Spleen (tissue), 11 donors: ENCODE results near the gene TBC1D19. TPM values are rescaled to one million over a fixed set of nuclear protein-coding genes. Genes with fewer than 3 reads are reported as not detected.

Experiments used
- DNase-seq: peaks from one replicate; pipeline ENCODE4 v3.0.0-alpha.2; 2020
- H3K27ac ChIP-seq, 8 donors: fragments of 200-600 bp; sonication (generic) in 7 of 8; 1 replicate in 4 of 8; 2 replicates in 4 of 8; pipeline versions ENCODE4 v1.5.0 to v1.8.0; 2016 to 2021; ENCODE audit warnings: inconsistent platforms in 4 of 8, mild to moderate bottlenecking in 4 of 8, moderate library complexity in 1 of 8
- H3K27me3 ChIP-seq, 7 donors: fragments of 200-600 bp; sonication (generic) in 6 of 7; replicated peaks in 1 of 7; 1 replicate in 4 of 7; 2 replicates in 3 of 7; pipeline versions ENCODE4 v1.5.0 to v1.8.0; 2016 to 2021; ENCODE audit warnings: inconsistent platforms in 3 of 7, mild to moderate bottlenecking in 1 of 7
- H3K36me3 ChIP-seq, 6 donors: fragments of 200-600 bp; sonication (generic) in 5 of 6; 1 replicate in 4 of 6; 2 replicates in 2 of 6; pipeline versions ENCODE4 v1.5.0 to v1.8.0; 2016 to 2021; ENCODE audit warnings: inconsistent platforms in 2 of 6
- H3K4me1 ChIP-seq, 6 donors: fragments of 200-600 bp; sonication (generic) in 5 of 6; 1 replicate in 3 of 6; 2 replicates in 3 of 6; pipeline versions ENCODE4 v1.5.0 to v1.8.0; 2016 to 2021; ENCODE audit warnings: inconsistent platforms in 3 of 6
- H3K4me3 ChIP-seq, 8 donors: fragments of 200-600 bp; sonication (generic) in 7 of 8; 1 replicate in 4 of 8; 2 replicates in 4 of 8; pipeline versions ENCODE4 v1.5.0 to v1.8.0; 2016 to 2021; ENCODE audit warnings: inconsistent platforms in 4 of 8, mild to moderate bottlenecking in 4 of 8, moderate library complexity in 2 of 8
- H3K9me3 ChIP-seq, 8 donors: fragments of 200-600 bp; sonication (generic) in 7 of 8; 1 replicate in 4 of 8; 2 replicates in 4 of 8; pipeline versions ENCODE4 v1.5.0 to v1.8.0; 2016 to 2021; ENCODE audit warnings: inconsistent platforms in 4 of 8
- CTCF ChIP-seq, 11 experiments: fragments of 200-600 bp in 7 of 11; fragments of 450-650 bp in 4 of 11; sonication (generic) in 4 of 11; IDR thresholded peaks in 8 of 11; conservative IDR thresholded peaks in 3 of 11; 1 replicate in 7 of 11; 2 replicates in 4 of 11; pipeline versions ENCODE4 v1.4.0 to v1.8.0; 2016 to 2021; ENCODE audit warnings: antibody characterized with exemption in 11 of 11, inconsistent platforms in 4 of 11, mild to moderate bottlenecking in 1 of 11
- POLR2A ChIP-seq, 3 donors: fragments of 450-650 bp; IDR thresholded peaks; one replicate each; pipeline ENCODE4 v1.5.1; 2017; ENCODE audit warnings: antibody characterized with exemption in 3 of 3, mild to moderate bottlenecking in 1 of 3
- POLR2AphosphoS5 ChIP-seq, 3 donors: sonication (generic); formaldehyde crosslinking; IDR thresholded peaks; one replicate each; pipeline ENCODE4 v1.5.1; 2017; ENCODE audit warnings: antibody characterized with exemption in 3 of 3
- whole genome bisulfite sequencing, 5 donors: extraction: QIAGEN DNeasy Blood & Tissue Kit in 3 of 5; methylation state at CpG; one replicate each; pipeline versions ENCODE4 v1.1.5 to v1.1.7; 2013 to 2018; 5-methylcytosine and 5-hydroxymethylcytosine counted together
- intact Hi-C: fragments of 100-400 bp; cut with DNase I; formaldehyde crosslinking; loops from one replicate; pipeline ENCODE4 v1.15.0; 2023; ENCODE audit warnings: low total_unique reads
- polyA plus RNA-seq, 3 donors: library from polyadenylated mRNA; stranded (reverse); fragments of 200-250 nt; gene quantifications; one replicate each; pipeline ENCODE4 v1.2.1, GENCODE V29; 2013
- total RNA-seq, 7 donors: library from RNA; depleted of rRNA in 3 of 7; stranded (reverse); fragments of >200 nt in 3 of 7; fragmentation: NEBNext Ultra II Directional in 4 of 7; extraction: Animal tissue kit (Norgen Biotek cat#: 25700) in 4 of 7; gene quantifications; one replicate each; pipeline versions ENCODE4 v1.1.0 to v1.2.1, GENCODE V29; 2016 to 2021
- donor health status: healthy with polysubstance abuse.
- donor health status: DM: no; HTN: no; CAD: no; lungs with moderate emphysema.
- donor health status: DM: no; HTN: no; CAD: no.
- donor health status: Bipolar disorder and iron deficiency.
- donor health status: healthy.
- donor health status: DM: no; HTN: no; CAD: no.
- donor health status: DM: yes; HTN: yes; CAD: no.

TBC1D19 gene
- total and polyA plus RNA-seq, 10 donors: 1.1 to 18.0 (median 8.4) TPM

- intact Hi-C loops: no loop called here
- 89 to 97% (median 92%) methylated on average over 3 of the region's 3 CpGs for WGBS, 5 donors
Observed at GRCh38 chr4:26729027-26729426, 145.1 kb downstream of the TBC1D19 start.

GRCh38 chr4:26729547-26729946 lies 145.7 kb downstream of the TBC1D19 start:
- intact Hi-C loops: no loop called here
- peaks cover 0 to 8% (median 0%) of the 10 kb centered on the region in 6 donors for H3K36me3 ChIP-seq
- 0 to 2% (median 0%) methylated on average over 1 of the region's 1 CpG for WGBS, 5 donors

More at GRCh38 chr4:26729027-26729426, 145.1 kb downstream of the TBC1D19 start:
- no peaks in the 10 kb centered on the region for H3K27me3 ChIP-seq
- H3K4me3 ChIP-seq: no peak overlapping the region
- no peak for DNase-seq
- H3K27ac ChIP-seq: no peak overlapping the region
- peaks cover 0 to 8% (median 0%) of the 10 kb centered on the region in 6 donors for H3K36me3 ChIP-seq
- H3K4me1 ChIP-seq: no peaks in the 10 kb centered on the region
- TF ChIP-seq POLR2A (IDR thresholded peaks at IDR 0.05): no peak
- TF ChIP-seq CTCF (IDR thresholded peaks at IDR 0.05 in 8 of 11, conservative IDR thresholded peaks at IDR 0.05 in 3 of 11): no peak
- no peak for TF ChIP-seq POLR2AphosphoS5 (IDR thresholded peaks at IDR 0.05)
- H3K9me3 ChIP-seq: no peaks in the 10 kb centered on the region

GRCh38 chr4:26731351-26732035 lies 147.6 kb downstream of the TBC1D19 start:
- 65 to 86% (median 70%) methylated on average over 11 of the region's 11 CpGs for WGBS, 5 donors
- no peaks in the 10 kb centered on the region for H3K4me1 ChIP-seq
- DNase-seq: no peak
- no peak for TF ChIP-seq POLR2A (IDR thresholded peaks at IDR 0.05)
- no peak for TF ChIP-seq POLR2AphosphoS5 (IDR thresholded peaks at IDR 0.05)
- TF ChIP-seq CTCF (IDR thresholded peaks at IDR 0.05 in 8 of 11, conservative IDR thresholded peaks at IDR 0.05 in 3 of 11): no peak
- H3K9me3 ChIP-seq: no peaks in the 10 kb centered on the region
- no peak overlapping the region for H3K27ac ChIP-seq
- no peak overlapping the region for H3K4me3 ChIP-seq
- H3K36me3 ChIP-seq: peaks cover 0 to 8% (median 0%) of the 10 kb centered on the region in 6 donors
- no peaks in the 10 kb centered on the region for H3K27me3 ChIP-seq
- intact Hi-C loops: no loop called here

More at GRCh38 chr4:26729547-26729946, 145.7 kb downstream of the TBC1D19 start:
- Histone ChIP-seq H3K9me3 (no peaks in the 10 kb centered on the region), H3K27ac (no peak overlapping the region), H3K4me3 (no peak overlapping the region), H3K27me3 (no peaks in the 10 kb centered on the region), H3K4me1 (no peaks in the 10 kb centered on the region)
- TF ChIP-seq POLR2A (IDR thresholded peaks at IDR 0.05) (no peak), POLR2AphosphoS5 (IDR thresholded peaks at IDR 0.05) (no peak), CTCF (IDR thresholded peaks at IDR 0.05 in 8 of 11, conservative IDR thresholded peaks at IDR 0.05 in 3 of 11) (no peak)
- DNase-seq: no peak

- intact Hi-C loops: no loop called here
- no peak for DNase-seq
- H3K27me3 ChIP-seq: no peaks in the 10 kb centered on the region
- 95 to 98% (median 96%) methylated on average over 3 of the region's 3 CpGs for WGBS, 5 donors
- no peaks in the 10 kb centered on the region for H3K4me1 ChIP-seq
- H3K4me3 ChIP-seq: no peak overlapping the region
- H3K9me3 ChIP-seq: no peaks in the 10 kb centered on the region
- TF ChIP-seq CTCF (IDR thresholded peaks at IDR 0.05 in 8 of 11, conservative IDR thresholded peaks at IDR 0.05 in 3 of 11): no peak
- TF ChIP-seq POLR2A (IDR thresholded peaks at IDR 0.05): no peak
- TF ChIP-seq POLR2AphosphoS5 (IDR thresholded peaks at IDR 0.05): no peak
- H3K27ac ChIP-seq: no peak overlapping the region
- peaks cover 0 to 8% (median 0%) of the 10 kb centered on the region in 6 donors for H3K36me3 ChIP-seq
Observed at GRCh38 chr4:26732356-26732755, 148.5 kb downstream of the TBC1D19 start.
